NCI-H1417 (cell line): ENCODE results near the gene PELI3.
"Not testable (repeated sequence)": the region's sequence is repeated elsewhere in the genome, so short reads cannot be mapped to it uniquely, and the experiment has no call there.

Source experiments
- DNase-seq, 3 experiments: peaks; one replicate each; lab custom pipeline; 2025; lab: John Stamatoyannopoulos, UW

PELI3 gene

GRCh38 chr11:66466225-66467033 is at the start of gene PELI3:
TSS of gene PELI3 (plus strand) at chr11:66466905. CDS start at chr11:66468129, 1,224 bp downstream.
- DNase-seq: peak; percentile 89 to 94 (median 89)

DNA sequence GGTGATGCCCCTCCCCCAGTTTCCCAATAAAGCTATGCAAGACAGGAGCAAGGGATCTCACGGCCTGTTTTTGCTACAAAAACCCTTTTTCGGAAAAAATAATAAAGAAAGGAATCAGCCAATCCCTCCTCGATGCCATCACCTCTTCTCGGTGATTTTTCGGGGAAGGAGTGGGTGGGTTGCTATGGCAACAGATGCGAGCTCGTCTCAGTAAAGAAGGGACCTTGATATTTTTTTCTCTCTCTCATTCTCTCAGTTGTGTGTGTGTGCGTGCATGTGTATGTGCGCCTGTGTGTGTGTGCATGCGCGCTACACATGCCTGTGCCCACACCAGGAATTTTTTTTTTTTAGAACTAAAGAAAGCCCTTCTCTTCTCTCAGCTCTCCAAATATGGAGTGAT is 49.7 kb upstream of the PELI3 start:
- peak in 1 of 3 experiments; percentile 9 for DNase-seq

DNA sequence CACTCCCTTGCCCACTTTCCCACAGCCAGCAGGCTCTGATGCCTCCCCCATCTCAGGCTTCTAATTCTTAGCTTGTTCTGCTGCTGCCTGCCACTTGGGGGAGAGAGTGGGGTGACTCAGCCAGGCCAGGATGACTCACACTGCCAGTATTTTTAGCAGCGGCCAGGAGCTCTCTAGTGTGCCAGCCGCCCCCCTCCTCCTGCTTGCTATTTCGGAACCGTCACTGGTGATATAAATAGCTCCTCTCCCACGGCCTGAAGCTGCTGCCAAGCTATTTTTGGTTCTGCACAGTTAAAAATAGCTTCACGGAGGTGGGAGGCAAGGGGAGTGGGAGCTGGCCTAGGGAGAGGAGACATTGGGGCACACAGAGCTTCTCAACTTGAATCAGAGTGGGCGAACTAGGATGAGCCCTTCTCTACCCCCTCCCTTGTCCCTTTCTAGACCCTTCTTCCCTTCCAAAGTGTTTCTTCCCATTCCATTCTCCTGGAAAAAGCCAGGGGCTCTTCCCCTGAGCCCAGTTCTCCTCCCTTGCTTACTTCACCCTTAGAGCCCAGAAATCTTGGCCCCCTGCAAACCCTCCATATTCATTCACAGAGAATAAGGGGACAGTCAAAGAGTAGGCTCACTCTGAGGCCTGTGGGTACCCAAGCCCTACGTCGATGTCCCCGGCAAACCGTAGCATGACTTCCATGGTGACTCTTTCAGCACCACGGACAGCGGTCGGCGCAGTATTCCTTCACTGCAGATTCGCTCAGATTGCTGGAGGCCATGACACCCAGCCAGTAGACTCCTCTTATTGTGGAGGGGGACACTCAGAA is 48.3 kb upstream of the PELI3 start:
- peak; percentile 20 to 71 (median 57) for DNase-seq

GRCh38 chr11:66418986-66419308 is 47.8 kb upstream of the PELI3 start:
- DNase-seq: no peak

DNA sequence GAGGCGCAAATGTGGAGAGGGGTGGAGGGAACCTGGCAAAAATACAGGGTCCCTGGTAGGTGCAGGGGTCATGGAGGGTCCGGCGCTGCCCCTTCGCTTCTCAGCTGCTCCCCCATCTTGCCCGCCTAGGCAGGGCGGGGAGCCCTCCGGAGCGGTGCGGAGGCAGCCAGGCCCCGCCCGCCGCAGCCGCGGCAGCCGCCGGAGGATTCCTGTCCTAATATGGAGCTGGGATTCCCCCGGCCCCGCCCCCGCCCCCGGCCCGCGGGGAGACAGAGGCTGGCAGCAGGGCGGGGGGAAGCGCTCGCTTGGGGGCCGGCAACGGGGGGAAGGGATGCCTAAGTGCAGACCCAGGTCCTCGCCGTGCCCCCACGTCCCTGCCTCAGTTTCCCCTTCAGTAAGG is 46.9 kb upstream of the PELI3 start:
- DNase-seq: peak in 2 of 3 experiments; percentile 50 to 57

- peak; percentile 38 to 82 (median 67) for DNase-seq
Measured at GRCh38 chr11:66420671-66421476, 45.8 kb upstream of the PELI3 start, which contains the start of gene NPAS4. TSS of gene NPAS4 (plus strand) at chr11:66421035. CDS start at chr11:66421180, 145 bp downstream.

- no peak for DNase-seq
Measured at GRCh38 chr11:66421492-66422205, 45.1 kb upstream of the PELI3 start.

- DNase-seq: no peak
Measured at GRCh38 chr11:66426314-66426713, 40.4 kb upstream of the PELI3 start.

GRCh38 chr11:66428933-66429332 is 37.8 kb upstream of the PELI3 start:
- DNase-seq: no peak

- DNase-seq: peak; percentile 67 to 88 (median 80)
Measured at GRCh38 chr11:66429983-66430602, 36.6 kb upstream of the PELI3 start.

GRCh38 chr11:66431287-66431686 is 35.4 kb upstream of the PELI3 start:
- DNase-seq: not testable (repeated sequence)

DNA sequence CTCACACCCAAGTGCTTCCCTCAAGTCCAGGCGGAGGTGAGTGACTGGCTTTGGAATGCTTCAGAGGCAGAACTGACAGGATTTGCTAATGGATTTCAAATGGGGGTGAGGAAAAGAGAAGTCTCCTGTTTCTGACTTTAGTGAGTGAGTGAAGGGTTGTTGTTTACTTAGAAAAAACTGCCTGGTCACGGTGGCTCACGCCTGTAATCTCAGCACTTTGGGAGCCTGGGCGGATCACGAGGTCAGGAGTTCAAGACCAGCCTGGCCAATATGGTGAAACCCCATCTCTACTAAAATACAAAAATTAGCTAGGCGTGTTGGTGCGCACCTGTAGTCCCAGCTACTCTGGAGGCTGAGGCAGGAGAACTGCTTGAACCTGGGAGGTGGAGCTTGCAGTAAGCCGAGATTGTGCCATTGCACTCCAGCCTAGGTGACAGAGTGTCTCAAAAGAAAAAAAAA is 34.8 kb upstream of the PELI3 start:
- DNase-seq: peak in 1 of 3 experiments; percentile 9

- no peak for DNase-seq
Measured at GRCh38 chr11:66432597-66432996, 34.1 kb upstream of the PELI3 start.

GRCh38 chr11:66437979-66438503 is 28.7 kb upstream of the PELI3 start:
- DNase-seq: no peak

GRCh38 chr11:66438504-66439466 is 27.9 kb upstream of the PELI3 start, which contains the start of gene MRPL11:
TSS of gene MRPL11 (minus strand) at chr11:66438848. CDS start at chr11:66438754, 94 bp downstream.
- DNase-seq: peak; percentile 94 to 99 (median 99)

DNA sequence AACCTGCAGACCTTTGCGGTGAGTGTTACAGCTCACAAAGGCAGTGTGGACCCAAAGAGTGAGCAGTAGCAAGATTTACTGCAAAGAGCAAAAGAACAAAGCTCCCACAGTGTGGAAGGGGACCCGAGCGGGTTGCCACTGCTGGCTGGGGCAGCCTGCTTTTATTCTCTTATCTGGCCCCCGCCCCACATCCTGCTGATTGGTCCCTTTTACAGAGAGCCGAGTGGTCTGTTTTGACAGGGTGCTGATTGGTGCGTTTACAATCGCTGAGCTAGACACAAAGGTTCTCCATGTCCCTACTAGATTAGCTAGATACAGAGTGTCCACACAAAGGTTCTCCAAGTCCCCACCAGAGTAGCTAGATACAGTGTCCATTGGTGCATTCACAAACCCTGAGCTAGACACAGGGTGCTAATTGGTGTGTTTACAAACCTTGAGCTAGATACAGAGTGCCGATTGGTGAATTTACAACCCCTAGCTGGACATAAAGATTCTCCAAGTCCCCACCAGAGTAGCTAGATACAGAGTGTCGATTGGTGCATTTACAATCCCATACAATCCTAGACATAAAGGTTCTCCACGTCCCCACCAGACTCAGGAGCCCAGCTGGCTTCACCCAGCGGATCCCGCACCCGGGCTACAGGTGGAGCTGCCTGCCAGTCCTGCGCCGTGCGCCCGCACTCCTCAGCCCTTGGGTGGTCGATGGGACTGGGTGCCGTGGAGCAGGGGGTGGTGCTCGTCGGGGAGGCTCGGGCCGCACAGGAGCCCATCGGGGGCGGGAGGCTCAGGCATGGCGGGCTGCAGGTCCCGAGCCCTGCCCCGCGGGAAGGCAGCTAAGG is 26.4 kb upstream of the PELI3 start:
- not testable (repeated sequence) for DNase-seq

DNA sequence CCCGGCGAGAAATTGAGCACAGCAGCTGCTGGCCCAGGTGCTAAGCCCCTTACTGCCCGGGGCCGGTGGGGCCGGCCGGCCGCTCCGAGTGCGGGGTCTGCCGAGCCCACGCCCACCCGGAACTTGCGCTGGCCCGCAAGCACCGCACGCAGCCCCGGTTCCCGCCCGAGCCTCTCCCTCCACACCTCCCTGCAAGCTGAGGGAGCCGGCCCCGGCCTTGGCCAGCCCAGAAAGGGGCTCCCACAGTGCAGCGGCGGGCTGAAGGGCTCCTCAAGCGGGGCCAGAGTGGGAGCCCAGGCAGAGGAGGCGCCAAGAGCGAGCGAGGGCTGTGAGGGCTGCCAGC is 25.8 kb upstream of the PELI3 start:
- DNase-seq: not testable (repeated sequence)

GRCh38 chr11:66443602-66444001 is 23.1 kb upstream of the PELI3 start:
- no peak for DNase-seq
